HepG2 (cell line): ENCODE data around the gene BRCA1. TPM values are rescaled to one million over a fixed set of nuclear protein-coding genes. Genes with fewer than 3 reads are reported as not detected.
A peak's percentile ranks its signal among the peaks of the same experiment; 100 is the strongest.

ENCODE experiments used
- ARHGAP35 ChIP-seq: sonication (generic); formaldehyde crosslinking; IDR thresholded peaks from 2 replicates; pipeline ENCODE4 v1.9.0; 2022; ENCODE audit warnings: mild to moderate bottlenecking, inconsistent platforms, moderate library complexity, missing genetic modification reagents, borderline replicate concordance
- CEBPG ChIP-seq: IDR thresholded peaks from 2 replicates; pipeline ENCODE4 v1.6.1; 2016
- CREB1 ChIP-seq, 2 experiments: fragments of 450-650 bp in 1 of 2; IDR thresholded peaks; 2 replicates each; pipeline ENCODE4 v1.6.1; 2016 to 2017; ENCODE audit warnings: control low read depth in 1 of 2, mild to moderate bottlenecking in 1 of 2, missing compliant biosample characterization in 1 of 2, missing genetic modification characterization in 1 of 2
- ELF3 ChIP-seq: IDR thresholded peaks from 2 replicates; pipeline ENCODE4 v1.6.1; 2016; ENCODE audit warnings: missing genetic modification reagents, missing compliant biosample characterization
- EP300 ChIP-seq, 3 experiments: sonication (generic) in 1 of 3; formaldehyde crosslinking in 1 of 3; IDR thresholded peaks; 2 replicates each; pipeline versions ENCODE4 v1.5.1 to v1.6.1; 2011 to 2020; ENCODE audit warnings: low read depth in 2 of 3, low read length in 2 of 3, borderline replicate concordance in 1 of 3, improper control_type of control experiment in 1 of 3, mild to moderate bottlenecking in 1 of 3, missing genetic modification reagents in 1 of 3, moderate library complexity in 1 of 3
- GATA4 ChIP-seq: sonication (generic); IDR thresholded peaks from 2 replicates; pipeline ENCODE4 v1.6.1; 2016; ENCODE audit warnings: antibody characterized with exemption, low read depth, borderline replicate concordance
- IKZF1 ChIP-seq: fragments of 450-650 bp; IDR thresholded peaks from 2 replicates; pipeline ENCODE4 v1.7.1; 2016
- KDM4B ChIP-seq: sonication (generic); formaldehyde crosslinking; IDR thresholded peaks from 2 replicates; pipeline ENCODE4 v1.4.0; 2020; ENCODE audit warnings: missing genetic modification reagents
- KLF11 ChIP-seq: IDR thresholded peaks from 2 replicates; pipeline ENCODE4 v1.6.1; 2016; ENCODE audit warnings: missing compliant biosample characterization
- MATR3 ChIP-seq: sonication (generic); formaldehyde crosslinking; IDR thresholded peaks from 2 replicates; pipeline ENCODE4 v1.4.0; 2020; ENCODE audit warnings: missing genetic modification reagents
- MEIS1 ChIP-seq: sonication (generic); formaldehyde crosslinking; IDR thresholded peaks from 2 replicates; pipeline ENCODE4 v1.9.0; 2021; ENCODE audit warnings: mild to moderate bottlenecking, missing genetic modification reagents, moderate library complexity, borderline replicate concordance
- NBN ChIP-seq: fragments of 450-650 bp; conservative IDR thresholded peaks from 2 replicates; pipeline ENCODE4 v1.6.1; 2017
- NFE2L1 ChIP-seq: sonication (generic); formaldehyde crosslinking; IDR thresholded peaks from 2 replicates; pipeline ENCODE4 v1.4.0; 2020; ENCODE audit warnings: missing genetic modification reagents, mild to moderate bottlenecking, borderline replicate concordance
- RNF219 ChIP-seq: sonication (generic); formaldehyde crosslinking; IDR thresholded peaks from 2 replicates; pipeline ENCODE4 v1.5.0; 2020; ENCODE audit warnings: mild to moderate bottlenecking, missing genetic modification reagents
- SCMH1 ChIP-seq: sonication (generic); formaldehyde crosslinking; IDR thresholded peaks from 2 replicates; pipeline ENCODE4 v1.9.0; 2021; ENCODE audit warnings: missing genetic modification reagents, mild to moderate bottlenecking, borderline replicate concordance
- TP53 ChIP-seq: sonication (generic); formaldehyde crosslinking; conservative IDR thresholded peaks from 2 replicates; pipeline ENCODE4 v1.4.0; 2020; ENCODE audit warnings: missing genetic modification reagents
- ZBTB49 ChIP-seq: sonication (generic); formaldehyde crosslinking; IDR thresholded peaks from 2 replicates; pipeline ENCODE4 v1.4.0; 2020; ENCODE audit warnings: missing genetic modification reagents, borderline replicate concordance
- ZNF367 ChIP-seq: sonication (generic); formaldehyde crosslinking; IDR thresholded peaks from 2 replicates; pipeline ENCODE4 v1.4.0; 2020; ENCODE audit warnings: missing genetic modification reagents, borderline replicate concordance
- ZNF543 ChIP-seq: sonication (generic); formaldehyde crosslinking; IDR thresholded peaks from 2 replicates; pipeline ENCODE4 v1.4.0; 2020; ENCODE audit warnings: mild to moderate bottlenecking, missing genetic modification reagents
- ZNF549 ChIP-seq: sonication (generic); formaldehyde crosslinking; IDR thresholded peaks from 2 replicates; pipeline ENCODE4 v1.5.0; 2020; ENCODE audit warnings: missing genetic modification reagents
- ZNF687 ChIP-seq: sonication (generic); formaldehyde crosslinking; IDR thresholded peaks from 2 replicates; pipeline ENCODE4 v1.5.1; 2020; ENCODE audit warnings: mild to moderate bottlenecking, missing genetic modification reagents, moderate library complexity
- polyA plus RNA-seq, 8 experiments: library from polyadenylated mRNA; depleted of rRNA in 3 of 8; stranded (reverse) in 7 of 8; unstranded in 1 of 8; fragments of >200 nt; fragmentation: Illumina TruSeq in 4 of 8; extraction: Trizol in 4 of 8; gene quantifications; 2 replicates each; pipeline versions ENCODE4 v1.2.1 to v1.2.3, GENCODE V29; 2011 to 2016; ENCODE audit warnings: low read depth in 4 of 8, missing spikeins in 1 of 8, mixed read lengths in 1 of 8; ENCODE audit not compliant: insufficient read depth in 1 of 8
- total RNA-seq, 5 experiments: library from RNA; depleted of rRNA; stranded (reverse); fragments of >200 nt; fragmentation: Illumina TruSeq; extraction: Trizol; gene quantifications; 2 replicates each; pipeline ENCODE4 v1.2.3, GENCODE V29; 2016; ENCODE audit warnings: low read depth in 1 of 5

BRCA1 gene
- total and polyA plus RNA-seq, 2 of the 13 experiments (the other 11 are each of a cell fraction or from before 2014, with no cell fraction given) = 13.3 to 37.5 TPM

GRCh38 chr17:43125133-43125966, at the start of gene BRCA1 (continued):
- TF ChIP-seq CREB1 (IDR thresholded peaks at IDR 0.05) (peak; percentile 98), CREB1 (CRISPR knock-in tag; IDR thresholded peaks at IDR 0.05) (peak; percentile 100), KLF11 (no peak; the same call in 1 of the 2 replicates), TP53 (CRISPR knock-in tag) (no peak), RNF219 (CRISPR knock-in tag) (no peak), EP300 (IDR thresholded peaks at IDR 0.05; ENCODE audit: low read depth in 2 of 2, low read length in 2 of 2) (peak; percentile 45 to 73; a peak in 2 of 4 replicates), EP300 (CRISPR knock-in tag; IDR thresholded peaks at IDR 0.05; ENCODE audit: borderline replicate concordance) (peak; percentile 71), ZNF367 (CRISPR knock-in tag) (no peak), NBN (no peak), SCMH1 (CRISPR knock-in tag) (no peak), GATA4 (no peak), KDM4B (CRISPR knock-in tag) (peak; percentile 72; the same call in 1 of the 2 replicates), ZNF687 (peak; percentile 79), ZBTB49 (CRISPR knock-in tag) (no peak), MEIS1 (no peak; the same call in 1 of the 2 replicates), ARHGAP35 (CRISPR knock-in tag) (no peak; the same call in 1 of the 2 replicates), ZNF543 (0 out of 2 replicates have a peak, but pooled peaks have one; percentile 28), IKZF1 (no peak), ZNF549 (CRISPR knock-in tag) (no peak), CEBPG (CRISPR knock-in tag) (peak; percentile 99), NFE2L1 (CRISPR knock-in tag) (no peak), ELF3 (CRISPR knock-in tag) (peak; percentile 94), MATR3 (CRISPR knock-in tag) (no peak)
